Lower leg skin (tissue), 3 donors: ENCODE measurements around the gene FXYD5.

Experiments used
- POLR2A ChIP-seq, 2 donors: fragments of 450-650 bp; IDR thresholded peaks; one replicate each; pipeline ENCODE4 v1.6.1; 2016 to 2017; ENCODE audit warnings: antibody characterized with exemption in 2 of 2, mild to moderate bottlenecking in 1 of 2, moderate library complexity in 1 of 2
- TF ChIP-seq, protein P1 (sequence below), 3 donors: fragments of 450-650 bp; IDR thresholded peaks; one replicate each; pipeline ENCODE4 v1.5.1; 2016; ENCODE audit warnings: antibody characterized with exemption in 3 of 3, mild to moderate bottlenecking in 3 of 3, moderate library complexity in 2 of 3

DNA sequence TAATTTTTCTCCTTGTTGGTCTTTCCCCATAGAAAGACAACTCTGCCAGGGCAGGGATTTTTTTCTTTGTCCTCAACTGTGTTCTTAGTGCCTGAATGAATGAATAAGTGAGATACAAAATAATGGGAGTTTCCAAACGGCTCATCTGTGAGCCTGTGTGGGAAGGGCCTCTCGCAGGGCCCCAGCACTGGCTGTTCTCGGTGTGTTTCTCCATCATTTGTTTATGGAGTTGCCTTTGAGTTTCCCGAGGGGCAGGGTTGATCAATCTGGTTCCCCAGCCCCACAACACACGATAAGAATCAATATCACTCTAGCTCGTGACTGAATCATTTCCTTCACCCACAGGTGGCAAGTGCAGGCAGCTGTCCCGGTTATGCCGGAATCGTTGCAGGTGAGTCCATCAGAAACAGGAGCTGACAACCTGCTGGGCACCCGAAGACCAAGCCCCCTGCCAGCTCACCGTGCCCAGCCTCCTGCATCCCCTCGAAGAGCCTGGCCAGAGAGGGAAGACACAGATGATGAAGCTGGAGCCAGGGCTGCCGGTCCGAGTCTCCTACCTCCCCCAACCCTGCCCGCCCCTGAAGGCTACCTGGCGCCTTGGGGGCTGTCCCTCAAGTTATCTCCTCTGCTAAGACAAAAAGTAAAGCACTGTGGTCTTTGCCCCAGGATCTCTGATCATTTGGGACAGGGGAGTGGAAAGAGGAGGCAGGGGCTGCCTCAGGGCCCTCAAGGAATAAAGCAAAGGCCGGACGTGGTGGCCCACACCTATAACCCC lies 14.9 kb downstream of the FXYD5 start:
- TF ChIP-seq, protein P1, sequence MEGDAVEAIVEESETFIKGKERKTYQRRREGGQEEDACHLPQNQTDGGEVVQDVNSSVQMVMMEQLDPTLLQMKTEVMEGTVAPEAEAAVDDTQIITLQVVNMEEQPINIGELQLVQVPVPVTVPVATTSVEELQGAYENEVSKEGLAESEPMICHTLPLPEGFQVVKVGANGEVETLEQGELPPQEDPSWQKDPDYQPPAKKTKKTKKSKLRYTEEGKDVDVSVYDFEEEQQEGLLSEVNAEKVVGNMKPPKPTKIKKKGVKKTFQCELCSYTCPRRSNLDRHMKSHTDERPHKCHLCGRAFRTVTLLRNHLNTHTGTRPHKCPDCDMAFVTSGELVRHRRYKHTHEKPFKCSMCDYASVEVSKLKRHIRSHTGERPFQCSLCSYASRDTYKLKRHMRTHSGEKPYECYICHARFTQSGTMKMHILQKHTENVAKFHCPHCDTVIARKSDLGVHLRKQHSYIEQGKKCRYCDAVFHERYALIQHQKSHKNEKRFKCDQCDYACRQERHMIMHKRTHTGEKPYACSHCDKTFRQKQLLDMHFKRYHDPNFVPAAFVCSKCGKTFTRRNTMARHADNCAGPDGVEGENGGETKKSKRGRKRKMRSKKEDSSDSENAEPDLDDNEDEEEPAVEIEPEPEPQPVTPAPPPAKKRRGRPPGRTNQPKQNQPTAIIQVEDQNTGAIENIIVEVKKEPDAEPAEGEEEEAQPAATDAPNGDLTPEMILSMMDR (IDR thresholded peaks at IDR 0.05), result no peak
- TF ChIP-seq POLR2A (IDR thresholded peaks at IDR 0.05), result no peak
